GM06990 (cell line): Measurements from ENCODE around the gene FUT8.

Source experiments
- DNase-seq: peaks from one replicate; pipeline ENCODE4 v3.0.0-alpha.2; 2011; ENCODE audit not compliant: insufficient read length; ENCODE audit errors: extremely low read depth
- H3K27me3 ChIP-seq: replicated peaks from 2 replicates; pipeline ENCODE4 v1.6.0; 2011; ENCODE audit warnings: low read length; ENCODE audit not compliant: control insufficient read depth, insufficient read depth
- H3K36me3 ChIP-seq: 2 replicates; pipeline ENCODE4 v1.5.1; 2011; ENCODE audit warnings: low read length; ENCODE audit not compliant: control insufficient read depth, insufficient read depth
- H3K4me3 ChIP-seq: replicated peaks from 2 replicates; pipeline ENCODE4 v1.5.1; 2011; ENCODE audit warnings: low read depth, mild to moderate bottlenecking, control low read depth, low read length
- TF ChIP-seq, protein P1 (sequence below): IDR thresholded peaks from 2 replicates; pipeline ENCODE4 v1.5.1; 2011; ENCODE audit warnings: low read length, control low read depth, mild to moderate bottlenecking, inconsistent platforms; ENCODE audit not compliant: insufficient read depth, poor library complexity, severe bottlenecking

Gene FUT8

DNA sequence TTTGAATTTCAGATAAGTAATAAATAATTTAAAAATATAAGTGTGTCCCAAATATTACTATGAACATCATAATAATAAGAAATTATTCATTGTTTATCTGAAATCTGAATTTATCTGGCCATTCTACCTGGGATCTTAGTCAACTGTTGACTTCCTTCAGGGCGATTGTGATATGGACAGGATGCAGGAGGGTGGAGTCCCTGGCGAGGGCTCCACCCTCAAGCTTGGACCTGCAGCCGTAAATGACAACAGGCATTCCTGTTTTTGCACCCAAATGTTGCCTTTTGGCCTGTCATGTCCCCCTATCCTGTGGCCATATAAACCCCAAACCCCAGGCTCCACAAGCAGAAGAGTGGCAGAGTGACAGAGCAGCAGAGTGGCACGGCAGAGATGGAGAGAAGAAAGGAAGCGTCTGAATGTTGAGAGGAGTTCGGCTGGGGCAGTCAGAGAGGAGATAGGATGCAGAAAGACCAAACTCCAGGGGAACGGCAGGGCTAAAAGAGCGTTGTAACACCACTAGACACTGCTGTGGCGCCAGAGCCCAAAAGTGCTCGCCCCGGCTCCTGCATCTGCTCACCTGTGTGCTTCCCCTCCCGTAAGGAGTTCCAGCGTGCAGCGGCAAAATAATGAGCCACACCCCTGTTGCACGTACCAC, 39.4 kb upstream of the FUT8 start:
- Histone ChIP-seq H3K27me3 (no peaks in the 10 kb centered on the region), H3K36me3 (no peaks in the 10 kb centered on the region; the same call in none of the 2 replicates), H3K4me3 (no peak overlapping the region)
- DNase-seq: no peak
- TF ChIP-seq, protein P1, sequence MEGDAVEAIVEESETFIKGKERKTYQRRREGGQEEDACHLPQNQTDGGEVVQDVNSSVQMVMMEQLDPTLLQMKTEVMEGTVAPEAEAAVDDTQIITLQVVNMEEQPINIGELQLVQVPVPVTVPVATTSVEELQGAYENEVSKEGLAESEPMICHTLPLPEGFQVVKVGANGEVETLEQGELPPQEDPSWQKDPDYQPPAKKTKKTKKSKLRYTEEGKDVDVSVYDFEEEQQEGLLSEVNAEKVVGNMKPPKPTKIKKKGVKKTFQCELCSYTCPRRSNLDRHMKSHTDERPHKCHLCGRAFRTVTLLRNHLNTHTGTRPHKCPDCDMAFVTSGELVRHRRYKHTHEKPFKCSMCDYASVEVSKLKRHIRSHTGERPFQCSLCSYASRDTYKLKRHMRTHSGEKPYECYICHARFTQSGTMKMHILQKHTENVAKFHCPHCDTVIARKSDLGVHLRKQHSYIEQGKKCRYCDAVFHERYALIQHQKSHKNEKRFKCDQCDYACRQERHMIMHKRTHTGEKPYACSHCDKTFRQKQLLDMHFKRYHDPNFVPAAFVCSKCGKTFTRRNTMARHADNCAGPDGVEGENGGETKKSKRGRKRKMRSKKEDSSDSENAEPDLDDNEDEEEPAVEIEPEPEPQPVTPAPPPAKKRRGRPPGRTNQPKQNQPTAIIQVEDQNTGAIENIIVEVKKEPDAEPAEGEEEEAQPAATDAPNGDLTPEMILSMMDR: no peak

DNA sequence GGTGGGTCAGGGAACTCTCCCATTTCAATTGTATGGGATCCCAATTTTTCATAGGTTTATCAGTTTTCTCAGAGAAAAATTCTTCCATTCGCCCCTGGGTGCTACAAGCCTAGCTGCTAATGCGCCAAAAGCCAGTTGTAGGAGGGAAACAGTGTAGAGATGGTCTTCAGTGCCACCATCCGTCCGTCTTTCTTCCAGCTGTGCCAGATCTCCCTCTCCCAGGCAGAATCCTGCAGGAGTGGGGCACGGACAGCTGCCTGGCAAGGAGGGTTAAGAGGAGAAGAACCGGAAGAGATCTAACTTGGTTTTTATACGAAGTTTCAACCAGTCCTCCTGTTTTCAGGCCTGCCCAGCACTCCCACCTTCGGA, 38.9 kb upstream of the FUT8 start:
- DNase-seq: no peak
- Histone ChIP-seq H3K36me3 (no peaks in the 10 kb centered on the region; the same call in none of the 2 replicates), H3K4me3 (no peak overlapping the region), H3K27me3 (no peaks in the 10 kb centered on the region)
- TF ChIP-seq, protein P1: no peak

DNA sequence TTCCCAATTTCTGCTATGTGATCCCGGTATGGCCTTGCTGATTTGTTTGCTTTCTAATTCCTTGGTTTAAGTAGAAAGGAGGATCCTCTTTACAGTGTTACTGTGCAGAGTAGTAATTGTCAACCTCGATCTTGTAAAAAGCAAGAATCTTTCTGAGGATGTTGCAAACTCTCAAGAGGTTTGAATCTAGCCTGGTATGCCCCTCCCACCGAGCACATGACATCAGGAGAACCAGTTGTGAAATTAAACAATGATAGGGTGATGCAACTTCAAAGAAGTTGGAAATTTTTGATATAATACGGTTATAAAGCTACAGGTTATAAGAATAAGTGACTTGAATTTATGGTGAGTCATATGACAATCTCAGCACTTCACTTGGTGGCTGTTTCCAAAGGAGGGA, 35.0 kb upstream of the FUT8 start:
- no peak for DNase-seq
- Histone ChIP-seq H3K4me3 (no peak overlapping the region), H3K27me3 (no peaks in the 10 kb centered on the region), H3K36me3 (no peaks in the 10 kb centered on the region; the same call in none of the 2 replicates)
- TF ChIP-seq, protein P1: no peak

DNA sequence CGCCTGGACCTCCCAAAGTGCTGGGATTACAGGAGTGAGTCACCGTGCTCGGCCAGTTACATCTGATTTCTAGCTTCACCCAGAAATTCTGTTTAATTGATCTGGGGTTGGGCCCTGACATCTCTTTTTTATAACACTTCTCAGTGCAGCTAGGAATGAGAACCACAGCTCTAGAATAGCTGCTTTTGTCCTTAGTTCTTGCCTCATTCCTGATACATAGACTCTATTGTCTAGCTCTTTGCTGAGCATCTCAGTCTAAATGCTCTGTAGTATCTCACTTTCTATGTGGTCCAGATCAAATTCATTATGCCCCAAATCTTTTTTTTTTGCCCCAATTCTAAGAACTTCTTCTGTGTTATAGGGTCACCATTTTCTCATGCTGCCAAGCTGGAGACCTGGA, 29.9 kb upstream of the FUT8 start:
- DNase-seq: no peak
- TF ChIP-seq, protein P1: no peak
- Histone ChIP-seq H3K4me3 (no peak overlapping the region), H3K36me3 (no peaks in the 10 kb centered on the region; the same call in 1 of the 2 replicates), H3K27me3 (no peaks in the 10 kb centered on the region)

DNA sequence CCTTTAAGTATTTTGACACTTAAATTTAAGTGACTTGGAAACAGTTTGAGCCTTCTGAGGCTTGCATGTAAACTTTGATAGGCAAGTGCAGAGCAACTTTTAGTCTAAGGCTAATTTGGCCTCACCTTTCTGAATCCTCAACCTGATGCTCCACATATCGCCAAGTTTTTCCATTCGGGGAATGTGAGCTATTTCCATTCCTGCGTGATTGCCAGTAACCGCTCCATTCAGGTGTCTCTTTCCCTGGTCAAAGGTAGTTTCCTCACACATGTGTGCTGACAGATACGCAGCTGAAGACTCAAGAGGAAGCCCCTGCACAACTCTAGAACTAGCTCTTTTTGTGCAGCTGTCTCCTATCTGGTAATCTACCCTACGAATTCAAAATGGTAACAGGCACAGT, 25.4 kb upstream of the FUT8 start:
- DNase-seq: no peak
- no peaks in the 10 kb centered on the region for H3K27me3 ChIP-seq
- no peak overlapping the region for H3K4me3 ChIP-seq
- TF ChIP-seq, protein P1: no peak
- H3K36me3 ChIP-seq: no peaks in the 10 kb centered on the region

DNA sequence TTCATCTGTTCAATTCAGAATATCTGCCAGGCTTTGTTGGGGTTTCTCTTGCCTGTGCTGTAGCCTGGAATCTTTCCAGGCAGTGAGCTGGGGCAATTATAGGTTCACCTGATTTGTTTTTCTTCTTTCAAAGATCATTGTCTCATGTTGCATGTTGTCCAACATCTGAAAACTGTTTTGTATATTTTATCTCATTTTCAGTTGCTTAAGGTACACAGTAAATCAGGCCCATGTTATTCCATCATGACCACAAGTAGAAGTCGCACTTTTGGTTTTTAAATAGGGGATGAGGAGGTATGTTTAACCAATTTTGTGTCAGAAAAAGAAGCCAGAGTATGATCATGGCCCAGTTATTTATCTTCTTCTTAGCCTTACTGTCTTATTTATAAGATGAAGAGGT, 24.9 kb upstream of the FUT8 start:
- DNase-seq: no peak
- no peaks in the 10 kb centered on the region for H3K36me3 ChIP-seq
- H3K4me3 ChIP-seq: no peak overlapping the region
- no peaks in the 10 kb centered on the region for H3K27me3 ChIP-seq
- TF ChIP-seq, protein P1: no peak
